Endothelial cell of umbilical vein (primary cell): ENCODE results near the gene GPR146.

ENCODE experiments used
- CTCF ChIP-seq, 2 donors: IDR thresholded peaks; 1 replicate in 1 of 2; 2 replicates in 1 of 2; pipeline ENCODE4 v1.5.1; 2011; ENCODE audit warnings: low read length in 2 of 2, mild to moderate bottlenecking in 2 of 2, moderate library complexity in 2 of 2, control low read depth in 1 of 2, inconsistent platforms in 1 of 2, low read depth in 1 of 2; ENCODE audit not compliant: insufficient read depth in 1 of 2; ENCODE audit errors: extremely low read depth in 1 of 2
- EZH2 ChIP-seq: IDR thresholded peaks from 2 replicates; pipeline ENCODE4 v1.6.1; 2012; ENCODE audit warnings: borderline replicate concordance, low read depth, mild to moderate bottlenecking, moderate library complexity, low read length, inconsistent platforms; ENCODE audit not compliant: severe bottlenecking
- FOS ChIP-seq: IDR thresholded peaks from 2 replicates; pipeline ENCODE4 v1.6.1; 2011; ENCODE audit warnings: mild to moderate bottlenecking, low read length, moderate library complexity, borderline replicate concordance; ENCODE audit not compliant: insufficient read depth
- POLR2A ChIP-seq: IDR thresholded peaks from 2 replicates; pipeline ENCODE4 v1.6.1; 2012; ENCODE audit warnings: low read depth, mild to moderate bottlenecking, control low read depth, low read length
- POLR2AphosphoS5 ChIP-seq: IDR thresholded peaks from 2 replicates; pipeline ENCODE4 v1.6.1; 2012; ENCODE audit warnings: low read depth, mild to moderate bottlenecking, control low read depth, low read length, moderate library complexity; ENCODE audit not compliant: insufficient read depth

GRCh38 chr7:1014681-1015080 lies 29.7 kb upstream of the GPR146 start:
- TF ChIP-seq CTCF (IDR thresholded peaks at IDR 0.05; ENCODE audit: extremely low read depth in 1 of 2, insufficient read depth in 1 of 2, low read depth in 1 of 2, low read length in 2 of 2) (no peak), POLR2A (no peak), POLR2AphosphoS5 (no peak), EZH2 (no peak), FOS (no peak)
